H9 (cell line): Measurements from ENCODE around the gene H2BK1. TPM values are rescaled to one million over a fixed set of nuclear protein-coding genes. Genes with fewer than 3 reads are reported as not detected.
A peak's percentile ranks its signal among the peaks of the same experiment; 100 is the strongest.

ENCODE experiments used
- DNase-seq: peaks from one replicate; pipeline ENCODE4 v3.0.0-alpha.2; 2017
- H2AFZ ChIP-seq: one replicate; pipeline ENCODE4 v1.6.1; 2013; ENCODE audit warnings: mild to moderate bottlenecking, low read length, control low read depth, moderate library complexity
- H2AK5ac ChIP-seq: 2 replicates; pipeline ENCODE4 v1.6.1; 2013; ENCODE audit warnings: low read length, control low read depth, mixed read lengths; ENCODE audit not compliant: insufficient read length
- H2BK120ac ChIP-seq: one replicate; pipeline ENCODE4 v1.6.1; 2013; ENCODE audit warnings: low read depth, mild to moderate bottlenecking, low read length, control low read depth, inconsistent platforms; ENCODE audit not compliant: poor library complexity, severe bottlenecking
- H2BK12ac ChIP-seq: 2 replicates; pipeline ENCODE4 v1.6.1; 2013; ENCODE audit warnings: low read length, control low read depth, mixed read lengths, low read depth; ENCODE audit not compliant: insufficient read length
- H2BK15ac ChIP-seq: 2 replicates; pipeline ENCODE4 v1.6.1; 2013; ENCODE audit warnings: low read depth, low read length, control low read depth
- H2BK20ac ChIP-seq: one replicate; pipeline ENCODE4 v1.6.1; 2013; ENCODE audit warnings: low read depth, mild to moderate bottlenecking, low read length, control low read depth, inconsistent platforms; ENCODE audit not compliant: poor library complexity, severe bottlenecking
- H2BK5ac ChIP-seq: 2 replicates; pipeline ENCODE4 v1.6.1; 2013; ENCODE audit warnings: low read length, control low read depth, mixed read lengths; ENCODE audit not compliant: insufficient read length
- H3K14ac ChIP-seq: 2 replicates; pipeline ENCODE4 v1.6.1; 2013; ENCODE audit warnings: low read length, control low read depth; ENCODE audit not compliant: insufficient read depth
- H3K18ac ChIP-seq: 2 replicates; pipeline ENCODE4 v1.6.1; 2013; ENCODE audit warnings: low read depth, mild to moderate bottlenecking, mixed read lengths, low read length, control low read depth; ENCODE audit not compliant: insufficient read length
- H3K23ac ChIP-seq: 2 replicates; pipeline ENCODE4 v1.6.1; 2013; ENCODE audit warnings: low read length, control low read depth, mixed read lengths, low read depth; ENCODE audit not compliant: insufficient read length
- H3K23me2 ChIP-seq: 2 replicates; pipeline ENCODE4 v1.6.1; 2013; ENCODE audit warnings: low read depth, mild to moderate bottlenecking, mixed read lengths, low read length, control low read depth; ENCODE audit not compliant: insufficient read length, poor library complexity, severe bottlenecking
- H3K27ac ChIP-seq: 2 replicates; pipeline ENCODE4 v1.5.1; 2013; ENCODE audit warnings: low read length, control low read depth, mixed read lengths, low read depth; ENCODE audit not compliant: insufficient read length
- H3K27me3 ChIP-seq: 2 replicates; pipeline ENCODE4 v1.6.1; 2013; ENCODE audit warnings: low read length, control low read depth, inconsistent platforms; ENCODE audit not compliant: insufficient read depth
- H3K4ac ChIP-seq: 2 replicates; pipeline ENCODE4 v1.6.1; 2013; ENCODE audit warnings: low read depth, mild to moderate bottlenecking, control low read depth, inconsistent platforms, low read length, moderate library complexity
- H3K4me1 ChIP-seq: 2 replicates; pipeline ENCODE4 v1.6.1; 2013; ENCODE audit warnings: low read length, control low read depth, inconsistent platforms; ENCODE audit not compliant: insufficient read depth
- H3K4me2 ChIP-seq: 2 replicates; pipeline ENCODE4 v1.6.1; 2013; ENCODE audit warnings: low read length, control low read depth, mixed read lengths; ENCODE audit not compliant: insufficient read length, insufficient read depth
- H3K56ac ChIP-seq: 2 replicates; pipeline ENCODE4 v1.6.1; 2013; ENCODE audit warnings: low read depth, mild to moderate bottlenecking, mixed read lengths, low read length, control low read depth; ENCODE audit not compliant: insufficient read length
- H3K79me1 ChIP-seq: 2 replicates; pipeline ENCODE4 v1.6.1; 2013; ENCODE audit warnings: low read depth, mild to moderate bottlenecking, moderate library complexity, low read length, control low read depth, inconsistent platforms; ENCODE audit not compliant: insufficient read depth, poor library complexity, severe bottlenecking
- H3K79me2 ChIP-seq: 2 replicates; pipeline ENCODE4 v1.6.1; 2013; ENCODE audit warnings: low read length, control low read depth, inconsistent platforms; ENCODE audit not compliant: insufficient read depth
- H3K9ac ChIP-seq: 2 replicates; pipeline ENCODE4 v1.6.1; 2013; ENCODE audit warnings: low read length, control low read depth, mixed read lengths; ENCODE audit not compliant: insufficient read length; ENCODE audit errors: extremely low read depth
- H3K9me3 ChIP-seq: one replicate; pipeline ENCODE4 v1.6.1; 2013; ENCODE audit warnings: low read depth, low read length, inconsistent platforms; ENCODE audit not compliant: control insufficient read depth
- H3T11ph ChIP-seq: one replicate; pipeline ENCODE4 v1.6.1; 2013; ENCODE audit warnings: mild to moderate bottlenecking, low read length, control low read depth, inconsistent platforms
- H4K20me1 ChIP-seq: one replicate; pipeline ENCODE4 v1.6.1; 2013; ENCODE audit not compliant: control insufficient read depth, insufficient read length, insufficient read depth
- H4K5ac ChIP-seq: 2 replicates; pipeline ENCODE4 v1.6.1; 2013; ENCODE audit warnings: low read depth, mild to moderate bottlenecking, mixed read lengths, low read length, control low read depth; ENCODE audit not compliant: insufficient read length
- H4K8ac ChIP-seq: replicated peaks from 2 replicates; pipeline ENCODE4 v1.6.1; 2013; ENCODE audit warnings: low read length, control low read depth, mixed read lengths, low read depth; ENCODE audit not compliant: insufficient read length
- H4K91ac ChIP-seq: 2 replicates; pipeline ENCODE4 v1.6.1; 2013; ENCODE audit warnings: low read depth, mild to moderate bottlenecking, moderate library complexity, mixed read lengths, low read length, control low read depth; ENCODE audit not compliant: insufficient read length
- H3K27ac Mint-ChIP-seq, 3 experiments: 2 replicates in 2 of 3; 3 replicates in 1 of 3; pipeline ENCODE4 v1.8.0; 2020 to 2021; ENCODE audit warnings: mixed read lengths in 3 of 3, mild to moderate bottlenecking in 1 of 3, moderate library complexity in 1 of 3
- H3K27me3 Mint-ChIP-seq: 2 replicates; pipeline ENCODE4 v1.8.0; 2021; ENCODE audit warnings: low read depth, mild to moderate bottlenecking, moderate library complexity, mixed read lengths
- H3K36me3 Mint-ChIP-seq, 3 experiments: 2 replicates in 2 of 3; 3 replicates in 1 of 3; pipeline ENCODE4 v1.8.0; 2020 to 2021; ENCODE audit warnings: low read depth in 3 of 3, mixed read lengths in 3 of 3; ENCODE audit not compliant: insufficient read depth in 1 of 3
- H3K4me1 Mint-ChIP-seq, 2 experiments: 2 replicates each; pipeline ENCODE4 v1.8.0; 2020; ENCODE audit warnings: mixed read lengths in 2 of 2
- H3K4me3 Mint-ChIP-seq, 2 experiments: 2 replicates in 1 of 2; 3 replicates in 1 of 2; pipeline ENCODE4 v1.8.0; 2020 to 2021; ENCODE audit warnings: mild to moderate bottlenecking in 2 of 2, mixed read lengths in 2 of 2, moderate library complexity in 1 of 2
- H3K9me3 Mint-ChIP-seq, 2 experiments: 2 replicates in 1 of 2; 3 replicates in 1 of 2; pipeline ENCODE4 v1.8.0; 2020; ENCODE audit warnings: mild to moderate bottlenecking in 2 of 2, mixed read lengths in 2 of 2, moderate library complexity in 1 of 2
- WGBS: extraction: QIAGEN DNeasy Blood & Tissue Kit; methylation state at CpG from one replicate; pipeline ENCODE4 v1.1.7; 2013; ENCODE audit warnings: missing lambda C conversion rate, low lambda C conversion rate, mixed read lengths; ENCODE audit not compliant: insufficient read length; ENCODE audit errors: extremely low coverage; 5-methylcytosine and 5-hydroxymethylcytosine counted together
- total RNA-seq: library from RNA; stranded (reverse); gene quantifications from 2 replicates; pipeline ENCODE4 v1.2.1, GENCODE V29; 2021
- TF ChIP-seq, protein P1 (sequence below): fragments of 200-600 bp; sonication (generic); conservative IDR thresholded peaks from 3 replicates; pipeline ENCODE4 v1.8.0; 2021; ENCODE audit warnings: antibody characterized with exemption, mild to moderate bottlenecking

The H2BK1 gene
- total RNA-seq, 1 experiment from 2014 or later: not detected

GRCh38 chr7:151255390-151255789, 45.1 kb upstream of the H2BK1 start:
- H3K9me3 Mint-ChIP-seq: no peaks in the 10 kb centered on the region; a peak in 1 of 5 replicates
- peak overlapping the region in 1 of 3 experiments; percentile 44; a peak in 2 of 7 replicates for H3K27ac Mint-ChIP-seq

More at GRCh38 chr7:151255390-151255789, 45.1 kb upstream of the H2BK1 start:
- peaks cover 25 to 45% of the 10 kb centered on the region in 2 experiments for H3K4me1 Mint-ChIP-seq
- Histone ChIP-seq H2BK5ac (no peak overlapping the region), H3K79me2 (no peaks in the 10 kb centered on the region), H3K18ac (no peak overlapping the region), H2BK20ac (no peak overlapping the region), H3K79me1 (no peaks in the 10 kb centered on the region), H2AFZ (no peak overlapping the region), H4K20me1 (no peaks in the 10 kb centered on the region), H3K4ac (no peak overlapping the region), H2BK15ac (peak overlapping the region; percentile 28; the same call in 1 of the 2 replicates), H3K23ac (no peak overlapping the region), H3K27ac (no peak overlapping the region), H3K9ac (no peak overlapping the region), H3K9me3 (no peaks in the 10 kb centered on the region), H3K4me1 (peaks cover 3% of the 10 kb centered on the region; the same call in 1 of the 2 replicates), H4K5ac (no peak overlapping the region), H4K91ac (no peak overlapping the region), H3K23me2 (peaks cover 11% of the 10 kb centered on the region), H3K56ac (no peak overlapping the region), H2BK12ac (no peak overlapping the region), H2AK5ac (no peak overlapping the region), H3K4me2 (no peak overlapping the region), H2BK120ac (no peak overlapping the region), H3K27me3 (peaks cover 3% of the 10 kb centered on the region; the same call in 1 of the 2 replicates), H3T11ph (no peak overlapping the region), H4K8ac (no peak overlapping the region), H3K14ac (no peak overlapping the region; the same call in 1 of the 2 replicates)
- H3K4me3 Mint-ChIP-seq: peak overlapping the region in 1 of 2 experiments; percentile 4; a peak in 2 of 5 replicates
- H3K36me3 Mint-ChIP-seq: no peaks in the 10 kb centered on the region; a peak in 1 of 7 replicates
- DNase-seq: no peak
- TF ChIP-seq, protein P1, sequence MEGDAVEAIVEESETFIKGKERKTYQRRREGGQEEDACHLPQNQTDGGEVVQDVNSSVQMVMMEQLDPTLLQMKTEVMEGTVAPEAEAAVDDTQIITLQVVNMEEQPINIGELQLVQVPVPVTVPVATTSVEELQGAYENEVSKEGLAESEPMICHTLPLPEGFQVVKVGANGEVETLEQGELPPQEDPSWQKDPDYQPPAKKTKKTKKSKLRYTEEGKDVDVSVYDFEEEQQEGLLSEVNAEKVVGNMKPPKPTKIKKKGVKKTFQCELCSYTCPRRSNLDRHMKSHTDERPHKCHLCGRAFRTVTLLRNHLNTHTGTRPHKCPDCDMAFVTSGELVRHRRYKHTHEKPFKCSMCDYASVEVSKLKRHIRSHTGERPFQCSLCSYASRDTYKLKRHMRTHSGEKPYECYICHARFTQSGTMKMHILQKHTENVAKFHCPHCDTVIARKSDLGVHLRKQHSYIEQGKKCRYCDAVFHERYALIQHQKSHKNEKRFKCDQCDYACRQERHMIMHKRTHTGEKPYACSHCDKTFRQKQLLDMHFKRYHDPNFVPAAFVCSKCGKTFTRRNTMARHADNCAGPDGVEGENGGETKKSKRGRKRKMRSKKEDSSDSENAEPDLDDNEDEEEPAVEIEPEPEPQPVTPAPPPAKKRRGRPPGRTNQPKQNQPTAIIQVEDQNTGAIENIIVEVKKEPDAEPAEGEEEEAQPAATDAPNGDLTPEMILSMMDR: no peak
- WGBS: no CpG with 5 or more reads among the region's 7 CpGs
- H3K27me3 Mint-ChIP-seq: peaks cover 84% of the 10 kb centered on the region
